NCI-H146 treated with DMSO at 0.1 percent for 48 hours (cell line): ENCODE data around the gene RNF38.
"Not testable (repeated sequence)": the region's sequence is repeated elsewhere in the genome, so short reads cannot be mapped to it uniquely, and the experiment has no call there.

Experiments
- DNase-seq: peaks from one replicate; lab custom pipeline; 2025; ENCODE audit not compliant: unreplicated experiment; lab: John Stamatoyannopoulos, UW

The RNF38 gene

DNA sequence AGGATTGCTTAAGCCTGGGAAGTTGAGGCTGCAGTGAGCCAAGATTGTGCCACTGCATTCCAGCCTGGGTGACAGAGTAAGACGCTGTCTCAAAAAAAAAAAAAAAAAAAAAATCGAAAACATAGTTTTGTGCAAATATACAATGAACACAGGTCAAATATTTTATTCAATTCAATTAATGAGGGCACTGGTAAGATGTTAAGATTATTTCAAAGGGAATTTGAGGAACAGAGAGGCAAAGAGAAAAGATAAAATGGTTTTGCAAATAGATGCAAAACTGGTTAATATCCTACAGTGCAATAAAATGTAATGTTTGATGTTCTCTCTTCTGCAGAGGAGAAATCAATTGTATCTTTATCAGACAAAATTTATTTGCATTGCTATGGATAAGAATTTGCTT lies 102.3 kb downstream of the RNF38 start:
- no peak for DNase-seq

DNA sequence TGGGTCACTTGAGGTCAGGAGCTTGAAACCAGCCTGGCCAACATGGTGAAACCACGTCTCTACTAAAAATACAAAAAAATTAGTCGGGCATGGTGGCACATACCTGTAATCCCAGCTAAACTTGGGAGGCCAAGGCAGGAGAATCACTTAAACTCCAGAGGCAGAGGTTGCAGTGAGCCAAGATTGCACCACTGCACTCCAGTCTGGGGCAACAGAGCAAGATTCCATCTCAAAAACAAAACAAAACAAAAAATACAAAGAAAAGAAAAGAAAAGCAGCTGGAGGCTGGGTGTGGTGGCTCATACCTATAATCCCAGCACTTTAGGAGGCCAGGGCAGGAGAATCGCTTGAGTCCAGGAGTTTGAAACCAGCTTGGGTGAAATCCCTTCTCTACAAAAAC lies 105.1 kb downstream of the RNF38 start:
- not testable (repeated sequence) for DNase-seq

DNA sequence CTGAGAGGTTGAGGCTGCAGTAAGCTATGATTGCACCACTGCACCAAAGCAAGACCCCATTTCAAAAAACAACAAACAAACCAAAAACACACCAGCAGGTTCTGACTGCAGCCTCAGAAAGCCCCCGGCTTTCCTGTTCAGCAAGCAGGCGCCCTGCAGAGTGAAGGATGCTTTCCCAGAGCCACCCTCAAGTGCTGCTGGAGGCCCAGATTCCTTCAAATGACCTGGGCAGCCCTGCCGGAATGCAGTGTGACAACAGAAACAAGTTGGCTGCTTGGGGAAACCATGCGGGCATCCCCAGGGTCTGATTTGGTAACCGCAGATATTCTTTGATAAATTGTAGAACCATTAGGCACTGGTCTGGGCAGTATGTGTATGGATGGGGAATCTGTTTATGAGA lies 106.2 kb downstream of the RNF38 start:
- DNase-seq: no peak

DNA sequence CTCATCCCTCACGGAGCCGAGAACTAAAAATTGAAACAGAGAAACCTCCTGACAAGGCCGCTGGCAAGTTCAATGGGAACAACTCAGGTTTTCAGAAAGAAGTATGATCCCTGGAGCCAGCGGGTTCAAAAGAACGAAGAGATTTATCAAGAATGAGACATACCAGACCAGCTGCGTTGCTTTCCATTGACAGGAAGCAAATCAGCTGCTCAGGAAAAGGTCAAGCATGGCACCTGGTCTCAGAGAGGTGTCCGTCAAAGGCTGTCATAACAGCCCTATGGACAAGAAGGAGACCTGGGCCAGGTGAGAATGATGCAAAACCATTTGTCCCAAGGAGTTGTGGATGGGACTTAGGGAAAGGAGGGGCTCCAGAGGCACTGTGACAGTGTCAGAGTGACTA lies 106.9 kb downstream of the RNF38 start:
- DNase-seq: no peak

DNA sequence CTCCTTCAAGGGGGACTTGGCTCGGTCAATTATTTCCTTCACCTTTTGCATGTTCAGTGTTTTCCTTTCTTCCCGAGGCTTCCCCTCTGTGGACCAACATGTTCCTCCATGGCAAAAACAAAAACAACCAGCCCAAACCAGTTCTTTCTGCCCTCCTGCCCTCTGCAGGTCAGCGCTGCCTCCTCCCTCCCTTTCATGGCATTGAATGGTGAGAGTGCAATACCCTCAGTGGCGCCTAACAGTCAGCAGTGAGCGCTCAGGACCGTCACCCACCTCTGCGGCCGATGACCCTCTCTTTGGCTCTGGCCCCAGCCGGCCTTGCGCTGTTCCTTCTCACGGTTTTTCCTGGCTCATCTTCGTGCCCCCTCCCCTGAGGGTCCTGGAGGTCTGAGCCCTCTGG lies 107.4 kb downstream of the RNF38 start:
- no peak for DNase-seq

DNA sequence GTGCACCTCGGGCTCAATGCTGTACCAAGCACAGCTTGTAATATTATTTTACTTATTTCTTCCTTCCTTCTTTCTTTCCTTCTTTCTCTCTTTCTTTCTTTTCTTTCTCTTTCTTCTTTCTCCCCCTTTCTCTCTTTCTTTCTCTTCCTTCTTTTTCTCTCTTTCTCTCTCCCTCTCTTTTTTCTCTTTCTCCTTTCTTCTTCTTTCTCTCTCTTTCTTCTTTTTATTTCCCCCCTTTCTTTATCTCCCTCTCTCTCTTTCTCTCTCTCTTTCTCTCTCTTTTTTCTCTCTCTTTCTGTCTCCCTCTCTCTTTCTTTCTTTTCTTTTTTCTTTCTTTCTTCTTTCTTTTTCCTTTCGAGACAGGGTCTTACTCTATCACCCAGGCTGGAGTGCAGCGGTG lies 109.1 kb downstream of the RNF38 start:
- DNase-seq: no peak

DNA sequence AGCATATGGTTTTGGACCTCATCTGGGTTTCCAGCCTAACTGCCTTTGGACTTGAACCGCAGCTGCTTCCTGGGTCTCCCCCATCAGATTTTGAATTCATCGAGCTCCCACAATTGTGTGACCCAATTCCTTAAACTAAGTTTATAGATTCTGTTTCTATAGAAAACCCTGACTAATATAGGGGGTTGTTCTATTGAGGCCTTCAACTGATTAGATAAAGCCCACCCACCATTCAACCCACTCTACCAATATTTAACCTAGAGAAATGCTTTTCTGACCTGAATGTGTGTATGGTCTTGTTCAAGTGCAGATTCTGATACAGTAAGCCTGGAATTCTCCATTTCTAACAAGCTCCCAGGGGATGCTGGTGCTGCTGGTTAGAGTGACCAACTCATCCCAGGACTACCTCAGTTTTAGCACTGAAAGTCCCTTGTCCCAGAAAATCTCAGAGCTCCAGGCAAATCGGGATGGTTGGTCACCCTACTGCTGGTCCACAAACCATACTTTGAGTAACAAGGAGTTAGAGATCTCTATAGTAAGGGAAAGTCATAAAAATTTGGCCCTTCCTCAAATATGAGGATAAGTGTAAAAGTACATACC lies 110.1 kb downstream of the RNF38 start:
- DNase-seq: no peak

DNA sequence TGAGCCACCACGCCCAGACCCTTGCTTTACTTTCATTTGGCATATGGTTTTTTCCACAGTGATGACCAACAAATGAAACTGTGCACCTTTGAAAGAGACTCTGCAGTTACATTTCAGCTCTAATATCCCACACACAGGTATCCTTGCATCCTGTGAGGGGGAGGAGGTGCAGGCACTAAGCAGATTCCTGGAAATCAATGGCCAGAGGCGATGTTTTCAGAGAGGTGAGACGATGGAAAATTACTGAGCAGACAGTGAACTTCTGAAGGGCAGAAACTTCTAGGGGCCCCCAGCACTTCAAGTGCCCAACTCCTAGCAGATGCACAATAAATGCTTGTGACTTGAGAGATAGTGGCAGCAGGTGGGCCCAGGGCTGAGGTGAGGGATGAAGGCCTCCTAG lies 112.0 kb downstream of the RNF38 start:
- no peak for DNase-seq
